K562 (cell line): ENCODE results near the gene POLN. TPM values are rescaled to one million over a fixed set of nuclear protein-coding genes. Genes with fewer than 3 reads are reported as not detected.

Source experiments
- ATAC-seq: fragments of 200-7000 bp; cut with Tn5 transposase; 3 replicates; pipeline ENCODE4 v1.9.1; 2020; ENCODE audit warnings: moderate library complexity
- BruUV-seq: library from RNA; stranded (reverse); fragments of 400-500 nt; replicated peaks from 2 replicates; lab custom pipeline; 2021; lab: Mats Ljungman, UMichigan
- CTCF ChIA-PET: fragments of 300-600 bp; formaldehyde crosslinking; extraction: SDS; loops from one replicate; lab custom pipeline; 2021; ENCODE audit warnings: low intra/inter-chr PET ratio; lab: Yijun Ruan, JAX
- POLR2A ChIA-PET: fragments of 300-600, 350-650 bp; sonication (Branson Sonifier 250); formaldehyde crosslinking; extraction: SDS; loops from one replicate; lab custom pipeline; 2021; ENCODE audit warnings: antibody characterized with exemption, inconsistent platforms; lab: Yijun Ruan, JAX
- DNase-seq, 4 experiments: peaks; one replicate each; pipeline versions ENCODE4 v3.0.0 to v3.0.0-alpha.2; 2011 to 2018; ENCODE audit warnings: low spot score in 3 of 4, mixed read lengths in 3 of 4; ENCODE audit errors: extremely low read depth in 1 of 4
- FAIRE-seq: peaks from 2 replicates; lab custom pipeline; 2011; peaks lifted over from hg19 to GRCh38; lab: Jason Lieb, UNC
- H2AFZ ChIP-seq: 2 replicates; pipeline ENCODE4 v1.6.0; 2011; ENCODE audit warnings: low read depth, low read length, control low read depth, inconsistent platforms
- H3K27ac ChIP-seq: fragments of 200-600 bp; 3 replicates; pipeline ENCODE4 v1.8.0; 2011; ENCODE audit warnings: low read depth, mild to moderate bottlenecking, control low read depth, inconsistent platforms, low read length, moderate library complexity, mixed read lengths; ENCODE audit errors: extremely low read depth
- H3K27me3 ChIP-seq, 2 experiments: fragments of 300-600 bp in 1 of 2; 2 replicates in 1 of 2; 3 replicates in 1 of 2; pipeline versions ENCODE4 v1.6.0 to v1.8.0; 2011; ENCODE audit warnings: inconsistent platforms in 2 of 2, low read length in 2 of 2, mild to moderate bottlenecking in 1 of 2, mixed read lengths in 1 of 2, moderate library complexity in 1 of 2; ENCODE audit not compliant: control insufficient read depth in 2 of 2, insufficient read depth in 2 of 2
- H3K36me3 ChIP-seq: fragments of 300-600 bp; 3 replicates; pipeline ENCODE4 v1.8.0; 2011; ENCODE audit warnings: mild to moderate bottlenecking, low read length, inconsistent platforms; ENCODE audit not compliant: control insufficient read depth, insufficient read depth
- H3K4me1 ChIP-seq, 2 experiments: fragments of 200-600 bp in 1 of 2; replicated peaks in 1 of 2; 2 replicates in 1 of 2; 3 replicates in 1 of 2; pipeline versions ENCODE4 v1.5.1 to v1.8.0; 2011; ENCODE audit warnings: inconsistent platforms in 2 of 2, low read length in 2 of 2, mild to moderate bottlenecking in 1 of 2, mixed read lengths in 1 of 2, moderate library complexity in 1 of 2; ENCODE audit not compliant: control insufficient read depth in 2 of 2, insufficient read depth in 2 of 2
- H3K4me2 ChIP-seq: 2 replicates; pipeline ENCODE4 v1.6.1; 2011; ENCODE audit warnings: low read length, control low read depth, inconsistent platforms, mixed read lengths; ENCODE audit not compliant: insufficient read depth
- H3K4me3 ChIP-seq: fragments of 200-600 bp; sonication (generic), shearing (Covaris generic); 2 replicates; pipeline ENCODE4 v1.5.1; 2016; ENCODE audit warnings: control low read depth, inconsistent platforms
- H3K79me2 ChIP-seq: fragments of 200-600 bp; 3 replicates; pipeline ENCODE4 v1.8.0; 2011; ENCODE audit warnings: low read length, inconsistent platforms; ENCODE audit not compliant: control insufficient read depth, insufficient read depth
- H3K9ac ChIP-seq, 2 experiments: 2 replicates each; pipeline versions ENCODE4 v1.6.0 to v1.6.1; 2011; ENCODE audit warnings: low read depth in 2 of 2, low read length in 2 of 2, control low read depth in 1 of 2, inconsistent platforms in 1 of 2, mild to moderate bottlenecking in 1 of 2, mixed read lengths in 1 of 2; ENCODE audit not compliant: insufficient read depth in 1 of 2
- H3K9me1 ChIP-seq: one replicate; pipeline ENCODE4 v1.6.0; 2011; ENCODE audit warnings: inconsistent platforms, mild to moderate bottlenecking, low read length, moderate library complexity; ENCODE audit not compliant: control insufficient read depth, insufficient read depth
- H3K9me3 ChIP-seq: replicated peaks from 2 replicates; pipeline ENCODE4 v1.5.1; 2011; ENCODE audit warnings: low read depth, low read length, inconsistent platforms; ENCODE audit not compliant: control insufficient read depth, insufficient read depth
- H4K20me1 ChIP-seq: replicated peaks from 2 replicates; pipeline ENCODE4 v1.6.1; 2011; ENCODE audit warnings: low read length, inconsistent platforms, mixed read lengths; ENCODE audit not compliant: control insufficient read depth, insufficient read depth
- HNRNPH1 ChIP-seq: fragments of 200-400 bp; formaldehyde crosslinking; optimal IDR thresholded peaks from 2 replicates; pipeline ENCODE3; 2017; ENCODE audit warnings: low read depth, mild to moderate bottlenecking, low read length, moderate library complexity
- ZNF3 ChIP-seq: fragments of 250-450 bp; sonication (Bioruptor Pico); IDR thresholded peaks from 2 replicates; pipeline ENCODE4 v1.5.0; 2021; ENCODE audit warnings: mild to moderate bottlenecking, moderate library complexity
- ZNF76 ChIP-seq: fragments of 250-450 bp; sonication (Bioruptor Pico); IDR thresholded peaks from 2 replicates; pipeline ENCODE4 v1.4.0; 2020; ENCODE audit warnings: mild to moderate bottlenecking, moderate library complexity, borderline replicate concordance
- WGBS: fragments of 100-300 bp; shearing (Covaris generic); methylation state at CpG from one replicate; pipeline ENCODE4 v1.1.6; 2016; ENCODE audit warnings: low coverage, mixed read lengths; ENCODE audit not compliant: insufficient coverage; ENCODE audit errors: missing lambda C conversion rate; 5-methylcytosine and 5-hydroxymethylcytosine counted together
- in situ Hi-C: fragments of 300-500 bp; cut with MboI; formaldehyde crosslinking; loops from 4 replicates; pipeline ENCODE4 v1.15.0; 2018; ENCODE audit warnings: inconsistent platforms, mixed read lengths
- intact Hi-C: fragments of 100-400 bp; cut with micrococcal nuclease; formaldehyde crosslinking; loops from 2 replicates; pipeline ENCODE4 v1.14.2; 2022
- polyA plus RNA-seq, 8 experiments: library from polyadenylated mRNA; depleted of rRNA in 4 of 8; stranded (reverse) in 5 of 8; unstranded in 3 of 8; fragments of >200 nt; fragmentation: Nextera tagmentation in 2 of 8; fragmentation: Illumina TruSeq in 1 of 8; extraction: Ambion mirVana in 2 of 8; extraction: Trizol in 1 of 8; gene quantifications; 2 replicates each; pipeline versions ENCODE4 v1.2.1 to v1.2.3, GENCODE V29; 2011 to 2014; ENCODE audit warnings: inconsistent platforms in 1 of 8, missing spikeins in 1 of 8
- total RNA-seq, 7 experiments: library from RNA; depleted of rRNA in 6 of 7; stranded (reverse); fragments of >200 nt in 6 of 7; fragmentation: Illumina TruSeq in 2 of 7; extraction: Trizol in 2 of 7; gene quantifications; 2 replicates each; pipeline versions ENCODE4 v1.2.1 to v1.2.3, GENCODE V29; 2011 to 2021; ENCODE audit warnings: low replicate concordance in 1 of 7
- TF ChIP-seq, protein P1 (sequence below): fragments of 250-450 bp; sonication (Bioruptor Pico); IDR thresholded peaks from 2 replicates; pipeline ENCODE4 v1.4.0; 2020
- TF ChIP-seq, protein P2 (sequence below): fragments of 250-450 bp; sonication (Bioruptor Pico); IDR thresholded peaks from 2 replicates; pipeline ENCODE4 v1.4.0; 2020; ENCODE audit warnings: mild to moderate bottlenecking
- TF ChIP-seq, protein P3 (sequence below): fragments of 200-800 bp; sonication (Bioruptor generic); IDR thresholded peaks from 2 replicates; pipeline ENCODE4 v1.6.1; 2017; ENCODE audit warnings: missing genetic modification characterization, missing compliant biosample characterization

The POLN gene
- total and polyA plus RNA-seq, 9 of the 15 experiments (the other 6 are each of a cell fraction or from before 2014, with no cell fraction given): 0.08 to 0.91 (median 0.32) TPM

DNA sequence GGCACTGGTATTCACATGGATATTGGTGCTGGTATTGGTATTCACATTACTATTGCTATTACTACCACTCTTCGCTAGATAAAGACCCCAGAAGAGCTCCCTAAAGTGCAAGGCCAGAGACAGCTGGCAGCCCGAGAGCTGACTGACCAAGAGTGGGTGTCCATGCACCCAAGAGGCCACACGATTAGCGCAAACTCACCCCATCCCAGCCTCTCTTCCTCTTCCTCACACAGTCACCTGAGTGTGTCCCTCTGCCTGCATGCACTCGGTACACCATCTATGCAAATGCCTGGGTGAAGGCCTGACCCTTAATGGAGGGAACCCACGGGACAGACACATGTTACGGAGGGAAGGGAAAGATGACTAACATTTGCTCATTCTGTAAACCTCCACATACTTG, 86.7 kb downstream of the POLN start:
- H3K9ac ChIP-seq: no peak overlapping the region
- H3K36me3 ChIP-seq: no peaks in the 10 kb centered on the region
- FAIRE-seq (no peak), DNase-seq (no peak), ATAC-seq (no peak)
- H2AFZ ChIP-seq: no peak overlapping the region
- H3K4me1 ChIP-seq: no peaks in the 10 kb centered on the region
- no peak overlapping the region for H3K4me2 ChIP-seq
- WGBS: 22% methylated on average over 6 of the region's 7 CpGs
- intact Hi-C loops: no loop called here
- no peak for TF ChIP-seq HNRNPH1
- TF ChIP-seq, protein P1, sequence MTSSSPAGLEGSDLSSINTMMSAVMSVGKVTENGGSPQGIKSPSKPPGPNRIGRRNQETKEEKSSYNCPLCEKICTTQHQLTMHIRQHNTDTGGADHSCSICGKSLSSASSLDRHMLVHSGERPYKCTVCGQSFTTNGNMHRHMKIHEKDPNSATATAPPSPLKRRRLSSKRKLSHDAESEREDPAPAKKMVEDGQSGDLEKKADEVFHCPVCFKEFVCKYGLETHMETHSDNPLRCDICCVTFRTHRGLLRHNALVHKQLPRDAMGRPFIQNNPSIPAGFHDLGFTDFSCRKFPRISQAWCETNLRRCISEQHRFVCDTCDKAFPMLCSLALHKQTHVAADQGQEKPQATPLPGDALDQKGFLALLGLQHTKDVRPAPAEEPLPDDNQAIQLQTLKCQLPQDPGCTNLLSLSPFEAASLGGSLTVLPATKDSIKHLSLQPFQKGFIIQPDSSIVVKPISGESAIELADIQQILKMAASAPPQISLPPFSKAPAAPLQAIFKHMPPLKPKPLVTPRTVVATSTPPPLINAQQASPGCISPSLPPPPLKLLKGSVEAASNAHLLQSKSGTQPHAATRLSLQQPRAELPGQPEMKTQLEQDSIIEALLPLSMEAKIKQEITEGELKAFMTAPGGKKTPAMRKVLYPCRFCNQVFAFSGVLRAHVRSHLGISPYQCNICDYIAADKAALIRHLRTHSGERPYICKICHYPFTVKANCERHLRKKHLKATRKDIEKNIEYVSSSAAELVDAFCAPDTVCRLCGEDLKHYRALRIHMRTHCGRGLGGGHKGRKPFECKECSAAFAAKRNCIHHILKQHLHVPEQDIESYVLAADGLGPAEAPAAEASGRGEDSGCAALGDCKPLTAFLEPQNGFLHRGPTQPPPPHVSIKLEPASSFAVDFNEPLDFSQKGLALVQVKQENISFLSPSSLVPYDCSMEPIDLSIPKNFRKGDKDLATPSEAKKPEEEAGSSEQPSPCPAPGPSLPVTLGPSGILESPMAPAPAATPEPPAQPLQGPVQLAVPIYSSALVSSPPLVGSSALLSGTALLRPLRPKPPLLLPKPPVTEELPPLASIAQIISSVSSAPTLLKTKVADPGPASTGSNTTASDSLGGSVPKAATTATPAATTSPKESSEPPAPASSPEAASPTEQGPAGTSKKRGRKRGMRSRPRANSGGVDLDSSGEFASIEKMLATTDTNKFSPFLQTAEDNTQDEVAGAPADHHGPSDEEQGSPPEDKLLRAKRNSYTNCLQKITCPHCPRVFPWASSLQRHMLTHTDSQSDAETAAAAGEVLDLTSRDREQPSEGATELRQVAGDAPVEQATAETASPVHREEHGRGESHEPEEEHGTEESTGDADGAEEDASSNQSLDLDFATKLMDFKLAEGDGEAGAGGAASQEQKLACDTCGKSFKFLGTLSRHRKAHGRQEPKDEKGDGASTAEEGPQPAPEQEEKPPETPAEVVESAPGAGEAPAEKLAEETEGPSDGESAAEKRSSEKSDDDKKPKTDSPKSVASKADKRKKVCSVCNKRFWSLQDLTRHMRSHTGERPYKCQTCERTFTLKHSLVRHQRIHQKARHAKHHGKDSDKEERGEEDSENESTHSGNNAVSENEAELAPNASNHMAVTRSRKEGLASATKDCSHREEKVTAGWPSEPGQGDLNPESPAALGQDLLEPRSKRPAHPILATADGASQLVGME (CRISPR knock-in tag): no peak
- no peak for TF ChIP-seq ZNF3 (CRISPR knock-in tag)
- TF ChIP-seq, protein P2, sequence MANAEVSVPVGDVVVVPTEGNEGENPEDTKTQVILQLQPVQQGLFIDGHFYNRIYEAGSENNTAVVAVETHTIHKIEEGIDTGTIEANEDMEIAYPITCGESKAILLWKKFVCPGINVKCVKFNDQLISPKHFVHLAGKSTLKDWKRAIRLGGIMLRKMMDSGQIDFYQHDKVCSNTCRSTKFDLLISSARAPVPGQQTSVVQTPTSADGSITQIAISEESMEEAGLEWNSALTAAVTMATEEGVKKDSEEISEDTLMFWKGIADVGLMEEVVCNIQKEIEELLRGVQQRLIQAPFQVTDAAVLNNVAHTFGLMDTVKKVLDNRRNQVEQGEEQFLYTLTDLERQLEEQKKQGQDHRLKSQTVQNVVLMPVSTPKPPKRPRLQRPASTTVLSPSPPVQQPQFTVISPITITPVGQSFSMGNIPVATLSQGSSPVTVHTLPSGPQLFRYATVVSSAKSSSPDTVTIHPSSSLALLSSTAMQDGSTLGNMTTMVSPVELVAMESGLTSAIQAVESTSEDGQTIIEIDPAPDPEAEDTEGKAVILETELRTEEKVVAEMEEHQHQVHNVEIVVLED (CRISPR knock-in tag): no peak
- TF ChIP-seq, protein P3, sequence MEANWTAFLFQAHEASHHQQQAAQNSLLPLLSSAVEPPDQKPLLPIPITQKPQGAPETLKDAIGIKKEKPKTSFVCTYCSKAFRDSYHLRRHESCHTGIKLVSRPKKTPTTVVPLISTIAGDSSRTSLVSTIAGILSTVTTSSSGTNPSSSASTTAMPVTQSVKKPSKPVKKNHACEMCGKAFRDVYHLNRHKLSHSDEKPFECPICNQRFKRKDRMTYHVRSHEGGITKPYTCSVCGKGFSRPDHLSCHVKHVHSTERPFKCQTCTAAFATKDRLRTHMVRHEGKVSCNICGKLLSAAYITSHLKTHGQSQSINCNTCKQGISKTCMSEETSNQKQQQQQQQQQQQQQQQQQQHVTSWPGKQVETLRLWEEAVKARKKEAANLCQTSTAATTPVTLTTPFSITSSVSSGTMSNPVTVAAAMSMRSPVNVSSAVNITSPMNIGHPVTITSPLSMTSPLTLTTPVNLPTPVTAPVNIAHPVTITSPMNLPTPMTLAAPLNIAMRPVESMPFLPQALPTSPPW (CRISPR knock-in tag): no peak
- no peak for TF ChIP-seq ZNF76 (CRISPR knock-in tag)
- no peaks in the 10 kb centered on the region for H4K20me1 ChIP-seq
- no peaks in the 10 kb centered on the region for H3K9me1 ChIP-seq
- no peak overlapping the region for H3K4me3 ChIP-seq
- H3K27me3 ChIP-seq: peaks cover 0 to 7% of the 10 kb centered on the region in 2 experiments; a peak in 1 of 5 replicates
- CTCF ChIA-PET: no interaction called here
- BruUV-seq: no TSS peak
- no peak overlapping the region for H3K27ac ChIP-seq
- POLR2A ChIA-PET: no interaction called here
- no peaks in the 10 kb centered on the region for H3K79me2 ChIP-seq
- no peaks in the 10 kb centered on the region; the same call in 1 of the 2 replicates for H3K9me3 ChIP-seq
- in situ Hi-C loops: no loop called here
